Measurements from ENCODE around the gene HDGFL1.

The HDGFL1 gene

DNA sequence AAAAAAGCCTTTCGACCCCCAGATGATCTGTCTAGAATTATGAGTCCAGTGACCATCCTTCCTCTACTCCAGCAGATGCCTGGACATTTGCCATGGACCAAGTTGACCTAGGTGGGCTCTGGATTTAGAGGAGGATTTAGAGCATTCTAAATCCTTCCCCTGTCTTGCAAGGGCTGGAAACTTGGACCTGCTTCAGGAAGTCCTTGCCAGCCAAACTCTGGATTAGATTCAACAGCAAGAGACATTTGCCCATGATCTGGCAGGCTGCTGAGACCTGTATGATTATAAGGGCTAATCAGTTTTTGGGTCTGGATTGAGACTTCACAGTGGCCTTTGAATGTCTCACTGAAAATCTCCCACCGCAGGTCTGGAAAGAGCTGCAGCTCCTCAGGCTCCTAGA lies 13.1 kb upstream of the HDGFL1 start:
- H3K27ac ChIP-seq (ENCODE audit: low read depth, low read length), result no peak overlapping the region
- no peaks in the 10 kb centered on the region for H3K36me3 ChIP-seq (ENCODE audit: control insufficient read depth in 1 of 2, insufficient read depth in 2 of 2, low read length in 2 of 2)
- H3K9ac ChIP-seq (ENCODE audit: low read depth in 1 of 2, low read length in 2 of 2), result no peak overlapping the region
- H3K27me3 ChIP-seq (ENCODE audit: control insufficient read depth in 1 of 2, insufficient read depth in 2 of 2, low read length in 2 of 2), result no peaks in the 10 kb centered on the region
- no peak overlapping the region for H3K4me3 ChIP-seq (ENCODE audit: low read depth in 1 of 2, low read length in 2 of 2)
- no peaks in the 10 kb centered on the region for H3K4me1 ChIP-seq (ENCODE audit: control insufficient read depth in 1 of 2, insufficient read depth in 2 of 2, low read length in 2 of 2)
- no peaks in the 10 kb centered on the region for H3K9me3 ChIP-seq (ENCODE audit: control insufficient read depth in 1 of 2, low read length in 2 of 2)

DNA sequence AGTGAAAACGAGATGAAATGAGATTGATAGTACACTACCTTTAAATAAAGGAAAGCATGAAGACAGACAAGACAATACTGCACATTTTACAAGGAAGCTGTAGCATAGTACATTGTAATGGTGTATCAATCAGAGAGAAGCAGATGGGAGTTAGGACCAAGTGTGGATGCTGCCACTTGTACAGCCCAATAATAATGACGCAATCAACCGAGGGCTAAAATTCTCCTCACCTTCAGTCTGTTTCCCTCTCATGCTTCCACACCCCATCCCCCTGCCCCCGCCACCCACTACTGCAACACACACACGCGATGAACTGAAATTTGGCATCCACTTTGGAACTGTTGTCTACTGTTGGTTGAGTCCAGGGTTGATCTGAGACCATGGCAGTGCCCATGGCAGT lies 12.4 kb upstream of the HDGFL1 start:
- H3K4me1 ChIP-seq (ENCODE audit: control insufficient read depth in 1 of 2, insufficient read depth in 2 of 2, low read length in 2 of 2), result no peaks in the 10 kb centered on the region
- no peak overlapping the region for H3K27ac ChIP-seq (ENCODE audit: low read depth, low read length)
- H3K9ac ChIP-seq (ENCODE audit: low read depth in 1 of 2, low read length in 2 of 2), result no peak overlapping the region
- no peaks in the 10 kb centered on the region for H3K9me3 ChIP-seq (ENCODE audit: control insufficient read depth in 1 of 2, low read length in 2 of 2)
- no peaks in the 10 kb centered on the region for H3K36me3 ChIP-seq (ENCODE audit: control insufficient read depth in 1 of 2, insufficient read depth in 2 of 2, low read length in 2 of 2)
- no peak overlapping the region for H3K4me3 ChIP-seq (ENCODE audit: low read depth in 1 of 2, low read length in 2 of 2)
- H3K27me3 ChIP-seq (ENCODE audit: control insufficient read depth in 1 of 2, insufficient read depth in 2 of 2, low read length in 2 of 2), result no peaks in the 10 kb centered on the region

DNA sequence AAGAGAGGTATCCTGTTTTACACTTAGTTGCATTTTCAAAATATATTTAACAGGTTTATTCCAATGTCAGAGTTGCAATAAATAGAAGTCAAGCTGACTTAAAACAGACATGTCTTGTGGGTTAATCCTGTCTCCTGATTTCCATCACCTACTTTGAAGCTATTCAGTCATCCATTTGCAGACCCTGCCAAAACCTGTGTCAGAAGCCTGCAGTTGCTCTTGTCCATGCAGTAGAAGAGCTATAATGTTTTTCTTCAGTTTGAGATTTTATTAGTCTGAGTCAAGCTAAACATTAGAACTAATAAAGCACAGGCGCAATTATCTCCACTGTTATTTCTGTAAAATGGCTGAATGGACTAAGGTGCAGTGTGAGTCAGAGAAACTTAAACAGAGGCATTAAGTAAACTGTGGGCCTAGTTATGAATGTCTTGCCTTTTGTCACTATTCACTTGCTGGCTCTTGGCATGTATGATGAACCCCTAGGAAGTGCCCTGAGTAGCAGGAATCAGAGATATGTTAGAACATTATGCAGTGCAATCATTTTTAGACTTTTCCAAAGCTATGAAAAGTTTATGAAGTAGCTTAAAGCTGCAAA lies 11.0 kb upstream of the HDGFL1 start:
- no peaks in the 10 kb centered on the region for H3K36me3 ChIP-seq (ENCODE audit: control insufficient read depth in 1 of 2, insufficient read depth in 2 of 2, low read length in 2 of 2)
- H3K27ac ChIP-seq (ENCODE audit: low read depth, low read length), result no peak overlapping the region
- no peaks in the 10 kb centered on the region for H3K27me3 ChIP-seq (ENCODE audit: control insufficient read depth in 1 of 2, insufficient read depth in 2 of 2, low read length in 2 of 2)
- H3K9ac ChIP-seq (ENCODE audit: low read depth in 1 of 2, low read length in 2 of 2), result no peak overlapping the region
- no peak overlapping the region for H3K4me3 ChIP-seq (ENCODE audit: low read depth in 1 of 2, low read length in 2 of 2)
- no peaks in the 10 kb centered on the region for H3K9me3 ChIP-seq (ENCODE audit: control insufficient read depth in 1 of 2, low read length in 2 of 2)
- H3K4me1 ChIP-seq (ENCODE audit: control insufficient read depth in 1 of 2, insufficient read depth in 2 of 2, low read length in 2 of 2), result no peaks in the 10 kb centered on the region

DNA sequence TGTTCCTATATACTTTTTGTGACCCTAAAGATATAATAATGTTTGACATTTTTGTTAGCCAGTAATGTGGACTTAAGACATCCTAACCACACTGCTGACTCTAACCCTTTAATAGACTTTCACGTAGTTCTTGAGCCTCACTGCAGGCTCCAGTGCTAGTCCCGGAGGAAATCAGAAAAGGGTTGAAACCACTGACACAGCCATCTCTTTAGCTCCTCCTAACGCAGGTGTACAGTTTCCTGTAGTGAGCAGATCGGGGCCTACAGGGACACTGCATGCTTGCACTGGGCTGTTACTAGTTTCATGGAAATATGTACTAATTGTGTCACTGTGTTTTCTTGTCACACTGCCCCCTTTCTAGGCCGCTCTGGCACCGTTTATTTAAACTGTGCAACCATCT lies 512 bp upstream of the HDGFL1 start:
- Histone ChIP-seq H3K4me1 (ENCODE audit: control insufficient read depth in 1 of 2, insufficient read depth in 2 of 2, low read length in 2 of 2) (no peaks in the 10 kb centered on the region), H3K36me3 (ENCODE audit: control insufficient read depth in 1 of 2, insufficient read depth in 2 of 2, low read length in 2 of 2) (no peaks in the 10 kb centered on the region), H3K9ac (ENCODE audit: low read depth in 1 of 2, low read length in 2 of 2) (no peak overlapping the region), H3K4me3 (ENCODE audit: low read depth in 1 of 2, low read length in 2 of 2) (no peak overlapping the region), H3K27me3 (ENCODE audit: control insufficient read depth in 1 of 2, insufficient read depth in 2 of 2, low read length in 2 of 2) (no peaks in the 10 kb centered on the region), H3K9me3 (ENCODE audit: control insufficient read depth in 1 of 2, low read length in 2 of 2) (no peaks in the 10 kb centered on the region), H3K27ac (ENCODE audit: low read depth, low read length) (no peak overlapping the region)

DNA sequence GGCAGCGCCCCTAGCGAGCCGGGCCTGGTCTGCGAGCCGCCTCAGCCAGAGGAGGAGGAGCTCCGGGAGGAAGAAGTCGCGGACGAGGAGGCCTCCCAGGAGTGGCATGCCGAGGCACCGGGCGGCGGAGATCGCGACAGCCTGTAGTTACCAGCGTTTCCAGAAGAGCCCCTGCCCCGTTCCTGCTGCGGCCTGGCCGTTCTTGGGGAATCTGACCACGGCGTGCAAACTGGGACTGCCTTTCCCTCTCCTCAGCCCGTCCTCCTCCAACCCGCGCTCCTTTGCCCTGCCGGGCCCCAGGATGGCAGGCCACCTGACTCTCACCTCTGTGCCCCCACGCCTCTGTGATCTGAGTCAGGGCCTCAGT lies 802 bp downstream of the HDGFL1 start:
- Histone ChIP-seq H3K4me3 (ENCODE audit: low read depth in 1 of 2, low read length in 2 of 2) (no peak overlapping the region), H3K9me3 (ENCODE audit: control insufficient read depth in 1 of 2, low read length in 2 of 2) (no peaks in the 10 kb centered on the region), H3K27me3 (ENCODE audit: control insufficient read depth in 1 of 2, insufficient read depth in 2 of 2, low read length in 2 of 2) (no peaks in the 10 kb centered on the region)

DNA sequence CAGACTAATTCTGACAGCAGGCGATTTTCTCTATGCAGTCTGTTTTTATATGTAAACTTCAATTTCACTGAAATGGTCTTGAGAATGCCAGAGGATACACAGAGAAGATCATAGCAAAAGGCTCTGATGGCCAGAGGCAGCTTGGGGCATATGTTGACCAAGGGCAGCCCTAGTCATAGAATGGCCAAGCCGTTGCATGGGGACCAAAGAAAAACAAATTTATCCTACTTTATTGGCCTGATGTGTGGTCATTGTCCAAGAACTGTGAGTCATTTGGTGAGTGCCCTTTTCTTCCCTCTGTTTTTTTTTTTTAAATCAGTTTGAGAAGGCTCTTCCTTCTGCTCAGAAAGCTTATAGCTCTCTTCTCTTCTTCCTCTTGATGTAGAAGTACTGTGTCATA lies 5.8 kb downstream of the HDGFL1 start:
- no peaks in the 10 kb centered on the region for H3K4me1 ChIP-seq (ENCODE audit: control insufficient read depth in 1 of 2, insufficient read depth in 2 of 2, low read length in 2 of 2)
- H3K36me3 ChIP-seq (ENCODE audit: control insufficient read depth in 1 of 2, insufficient read depth in 2 of 2, low read length in 2 of 2), result no peaks in the 10 kb centered on the region
- H3K27ac ChIP-seq (ENCODE audit: low read depth, low read length), result no peak overlapping the region
- H3K9me3 ChIP-seq (ENCODE audit: control insufficient read depth in 1 of 2, low read length in 2 of 2), result no peaks in the 10 kb centered on the region
- H3K4me3 ChIP-seq (ENCODE audit: low read depth in 1 of 2, low read length in 2 of 2), result no peak overlapping the region
- no peak overlapping the region for H3K9ac ChIP-seq (ENCODE audit: low read depth in 1 of 2, low read length in 2 of 2)
- no peaks in the 10 kb centered on the region for H3K27me3 ChIP-seq (ENCODE audit: control insufficient read depth in 1 of 2, insufficient read depth in 2 of 2, low read length in 2 of 2)

More for the DNA sequence above, 802 bp downstream of the HDGFL1 start:
- no peak overlapping the region for H3K27ac ChIP-seq (ENCODE audit: low read depth, low read length)
- no peak overlapping the region for H3K9ac ChIP-seq (ENCODE audit: low read depth in 1 of 2, low read length in 2 of 2)
- no peaks in the 10 kb centered on the region for H3K36me3 ChIP-seq (ENCODE audit: control insufficient read depth in 1 of 2, insufficient read depth in 2 of 2, low read length in 2 of 2)
- H3K4me1 ChIP-seq (ENCODE audit: control insufficient read depth in 1 of 2, insufficient read depth in 2 of 2, low read length in 2 of 2), result no peaks in the 10 kb centered on the region

DNA sequence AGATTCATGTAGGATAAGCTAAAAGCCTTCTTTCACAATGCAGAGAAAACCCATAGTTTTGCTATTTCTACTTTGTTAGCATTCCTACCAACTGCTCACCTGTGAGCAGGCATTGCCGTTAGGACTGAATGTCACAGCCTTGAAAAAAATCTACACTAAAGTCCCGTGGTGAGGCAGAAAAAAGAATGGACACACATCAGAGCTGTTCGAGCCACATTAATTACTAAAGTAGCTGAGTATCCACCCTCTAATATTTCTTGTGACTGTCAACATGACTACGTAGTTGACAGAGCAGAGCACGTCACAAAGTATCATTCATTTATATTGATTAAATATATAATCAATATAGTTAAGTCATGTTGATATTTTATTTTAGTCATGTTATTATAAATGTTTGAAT lies 10.1 kb downstream of the HDGFL1 start:
- H3K27me3 ChIP-seq (ENCODE audit: control insufficient read depth in 1 of 2, insufficient read depth in 2 of 2, low read length in 2 of 2), result no peaks in the 10 kb centered on the region
- no peak overlapping the region for H3K9ac ChIP-seq (ENCODE audit: low read depth in 1 of 2, low read length in 2 of 2)
- H3K36me3 ChIP-seq (ENCODE audit: control insufficient read depth in 1 of 2, insufficient read depth in 2 of 2, low read length in 2 of 2), result no peaks in the 10 kb centered on the region
- no peaks in the 10 kb centered on the region for H3K4me1 ChIP-seq (ENCODE audit: control insufficient read depth in 1 of 2, insufficient read depth in 2 of 2, low read length in 2 of 2)
- no peak overlapping the region for H3K4me3 ChIP-seq (ENCODE audit: low read depth in 1 of 2, low read length in 2 of 2)
- H3K27ac ChIP-seq (ENCODE audit: low read depth, low read length), result no peak overlapping the region
- H3K9me3 ChIP-seq (ENCODE audit: control insufficient read depth in 1 of 2, low read length in 2 of 2), result no peaks in the 10 kb centered on the region

DNA sequence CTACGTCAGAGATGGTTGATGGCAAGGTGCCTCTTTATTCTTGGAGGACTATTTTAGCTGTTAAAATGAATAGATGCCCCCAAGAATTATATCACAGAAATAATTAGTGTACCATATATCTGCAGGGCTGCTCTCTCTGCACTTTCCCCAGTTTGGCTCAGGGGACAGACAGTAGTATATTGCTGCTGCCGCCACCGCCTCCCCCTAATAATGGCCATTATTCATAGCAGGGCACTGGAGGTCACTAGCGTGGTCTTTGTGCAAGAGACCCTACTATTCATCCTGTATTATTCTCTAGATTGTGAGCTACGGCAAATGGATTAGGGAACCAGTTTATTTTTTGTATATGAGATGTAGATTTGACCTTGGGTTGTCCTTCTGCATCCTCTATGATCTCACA lies 11.0 kb downstream of the HDGFL1 start:
- H3K9me3 ChIP-seq (ENCODE audit: control insufficient read depth in 1 of 2, low read length in 2 of 2), result no peaks in the 10 kb centered on the region
- H3K27ac ChIP-seq (ENCODE audit: low read depth, low read length), result no peak overlapping the region
- no peak overlapping the region for H3K4me3 ChIP-seq (ENCODE audit: low read depth in 1 of 2, low read length in 2 of 2)
- no peak overlapping the region for H3K9ac ChIP-seq (ENCODE audit: low read depth in 1 of 2, low read length in 2 of 2)
- H3K27me3 ChIP-seq (ENCODE audit: control insufficient read depth in 1 of 2, insufficient read depth in 2 of 2, low read length in 2 of 2), result no peaks in the 10 kb centered on the region
- no peaks in the 10 kb centered on the region for H3K4me1 ChIP-seq (ENCODE audit: control insufficient read depth in 1 of 2, insufficient read depth in 2 of 2, low read length in 2 of 2)
- no peaks in the 10 kb centered on the region for H3K36me3 ChIP-seq (ENCODE audit: control insufficient read depth in 1 of 2, insufficient read depth in 2 of 2, low read length in 2 of 2)

DNA sequence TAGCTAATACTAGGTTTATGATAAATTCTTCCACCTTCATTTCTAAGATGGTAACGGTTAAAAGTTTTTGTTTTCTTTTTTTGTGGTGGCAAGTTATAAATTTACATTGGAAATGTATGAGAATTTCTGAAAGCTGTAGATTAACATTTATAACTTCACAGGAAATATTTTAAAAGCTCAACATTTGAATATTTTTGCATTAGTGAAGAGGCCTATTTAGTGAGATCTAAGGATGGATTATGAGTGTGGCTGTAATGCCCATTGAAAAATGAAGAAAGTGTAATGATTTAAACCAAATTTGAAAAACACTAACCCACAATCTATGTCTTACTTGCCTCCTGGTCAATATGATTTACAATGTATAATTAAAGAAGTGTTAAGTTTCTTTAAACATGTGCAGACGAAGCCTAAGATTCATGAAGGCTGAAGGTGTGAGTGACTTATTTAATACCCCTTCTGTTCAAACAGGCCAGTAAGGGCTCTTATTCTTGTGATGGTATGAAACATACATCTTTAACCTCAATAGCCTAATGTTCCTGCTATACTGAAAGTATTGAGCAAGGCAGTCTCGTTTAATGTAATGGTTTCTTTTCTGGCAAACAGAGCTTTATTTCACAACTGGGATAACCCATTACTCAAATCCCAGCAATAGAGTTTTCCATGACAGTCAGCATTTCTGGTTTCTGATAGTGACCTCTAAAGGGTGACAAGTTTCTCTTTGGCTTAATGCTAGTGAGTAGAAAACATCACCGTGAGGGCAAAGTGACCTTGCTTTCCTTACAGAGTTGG lies 13.2 kb downstream of the HDGFL1 start:
- no peaks in the 10 kb centered on the region for H3K36me3 ChIP-seq (ENCODE audit: control insufficient read depth in 1 of 2, insufficient read depth in 2 of 2, low read length in 2 of 2)
- no peaks in the 10 kb centered on the region for H3K4me1 ChIP-seq (ENCODE audit: control insufficient read depth in 1 of 2, insufficient read depth in 2 of 2, low read length in 2 of 2)
- H3K9me3 ChIP-seq (ENCODE audit: control insufficient read depth in 1 of 2, low read length in 2 of 2), result no peaks in the 10 kb centered on the region
- H3K4me3 ChIP-seq (ENCODE audit: low read depth in 1 of 2, low read length in 2 of 2), result no peak overlapping the region
- no peak overlapping the region for H3K9ac ChIP-seq (ENCODE audit: low read depth in 1 of 2, low read length in 2 of 2)
- no peaks in the 10 kb centered on the region for H3K27me3 ChIP-seq (ENCODE audit: control insufficient read depth in 1 of 2, insufficient read depth in 2 of 2, low read length in 2 of 2)
- H3K27ac ChIP-seq (ENCODE audit: low read depth, low read length), result no peak overlapping the region

DNA sequence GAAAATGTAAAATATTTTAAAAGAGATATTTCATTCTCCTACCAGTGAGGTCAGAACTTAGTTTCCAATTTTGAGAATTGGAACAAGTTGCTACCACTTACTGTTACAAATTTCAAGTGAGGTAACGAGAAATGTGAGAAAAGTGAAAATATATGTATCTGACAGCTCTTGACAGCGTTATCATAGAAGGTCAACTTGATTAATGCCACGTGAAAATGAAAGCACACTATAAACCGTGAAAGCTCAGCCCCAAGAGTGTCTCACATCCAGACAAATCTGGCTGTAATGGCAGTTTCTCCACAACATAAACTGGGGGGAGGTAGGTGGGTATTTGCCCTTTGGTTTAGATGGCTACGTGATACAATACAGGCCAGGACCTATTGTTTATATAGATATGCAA lies 13.9 kb downstream of the HDGFL1 start:
- H3K4me1 ChIP-seq (ENCODE audit: control insufficient read depth in 1 of 2, insufficient read depth in 2 of 2, low read length in 2 of 2), result no peaks in the 10 kb centered on the region
- H3K36me3 ChIP-seq (ENCODE audit: control insufficient read depth in 1 of 2, insufficient read depth in 2 of 2, low read length in 2 of 2), result no peaks in the 10 kb centered on the region
- no peak overlapping the region for H3K4me3 ChIP-seq (ENCODE audit: low read depth in 1 of 2, low read length in 2 of 2)
- H3K9ac ChIP-seq (ENCODE audit: low read depth in 1 of 2, low read length in 2 of 2), result no peak overlapping the region
- H3K27ac ChIP-seq (ENCODE audit: low read depth, low read length), result no peak overlapping the region
- no peaks in the 10 kb centered on the region for H3K9me3 ChIP-seq (ENCODE audit: control insufficient read depth in 1 of 2, low read length in 2 of 2)
- no peaks in the 10 kb centered on the region for H3K27me3 ChIP-seq (ENCODE audit: control insufficient read depth in 1 of 2, insufficient read depth in 2 of 2, low read length in 2 of 2)
